ENCODE measurements around the gene CACNA1H.
"Not testable (repeated sequence)": the region's sequence is repeated elsewhere in the genome, so short reads cannot be mapped to it uniquely, and the experiment has no call there.

CACNA1H gene

DNA sequence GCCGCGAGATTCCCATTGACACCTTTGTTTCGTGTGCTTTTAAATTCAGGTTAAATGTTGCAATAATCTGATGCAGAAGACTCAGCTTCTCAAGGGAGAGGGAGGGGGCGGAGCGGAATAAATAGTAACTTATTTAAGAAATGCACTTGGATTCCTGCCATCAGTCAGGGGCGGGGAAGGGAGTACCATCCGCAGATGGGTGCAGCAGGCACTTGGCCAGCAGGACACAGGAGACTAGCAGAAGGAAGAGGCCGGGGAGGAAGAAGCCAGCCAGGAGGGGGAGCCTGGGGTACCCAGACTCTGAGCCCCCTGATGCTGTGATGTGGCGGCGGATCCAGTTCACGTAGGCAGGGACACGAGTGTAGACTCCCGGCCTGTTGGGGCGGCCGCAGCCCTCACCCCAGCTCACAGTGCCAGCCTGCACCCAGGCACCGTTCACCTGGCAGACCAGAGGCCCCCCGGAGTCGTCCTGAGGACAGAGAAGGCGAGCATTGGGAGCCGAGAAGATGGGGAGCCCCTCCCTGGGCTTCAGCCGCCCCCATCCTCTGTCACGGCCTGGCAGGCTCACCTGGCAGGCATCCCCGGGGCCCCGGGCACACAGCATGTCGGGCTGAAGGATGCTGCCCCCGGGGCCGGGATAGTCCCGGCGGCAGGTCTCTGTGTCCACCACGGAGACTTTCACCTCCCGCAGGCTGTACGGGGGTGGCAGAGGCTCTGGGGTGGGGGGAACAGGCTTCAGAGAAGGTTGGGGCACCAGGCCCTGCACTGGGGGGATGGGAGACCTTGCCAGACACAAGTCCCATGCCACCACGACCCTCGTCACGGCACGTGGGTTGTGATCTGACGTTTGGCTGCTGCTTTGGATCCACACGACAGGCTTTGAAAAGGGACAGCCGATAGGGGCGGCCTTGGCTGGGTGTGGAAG, 69.0 kb downstream of the CACNA1H start:
- H3K4me3 ChIP-seq (ENCODE audit: low read length) = no peak overlapping the region
- no peak for TF ChIP-seq CTCF (conservative IDR thresholded peaks at IDR 0.05; ENCODE audit: low read depth, low read length)
- DNase-seq (ENCODE audit: low read depth) = no peak

DNA sequence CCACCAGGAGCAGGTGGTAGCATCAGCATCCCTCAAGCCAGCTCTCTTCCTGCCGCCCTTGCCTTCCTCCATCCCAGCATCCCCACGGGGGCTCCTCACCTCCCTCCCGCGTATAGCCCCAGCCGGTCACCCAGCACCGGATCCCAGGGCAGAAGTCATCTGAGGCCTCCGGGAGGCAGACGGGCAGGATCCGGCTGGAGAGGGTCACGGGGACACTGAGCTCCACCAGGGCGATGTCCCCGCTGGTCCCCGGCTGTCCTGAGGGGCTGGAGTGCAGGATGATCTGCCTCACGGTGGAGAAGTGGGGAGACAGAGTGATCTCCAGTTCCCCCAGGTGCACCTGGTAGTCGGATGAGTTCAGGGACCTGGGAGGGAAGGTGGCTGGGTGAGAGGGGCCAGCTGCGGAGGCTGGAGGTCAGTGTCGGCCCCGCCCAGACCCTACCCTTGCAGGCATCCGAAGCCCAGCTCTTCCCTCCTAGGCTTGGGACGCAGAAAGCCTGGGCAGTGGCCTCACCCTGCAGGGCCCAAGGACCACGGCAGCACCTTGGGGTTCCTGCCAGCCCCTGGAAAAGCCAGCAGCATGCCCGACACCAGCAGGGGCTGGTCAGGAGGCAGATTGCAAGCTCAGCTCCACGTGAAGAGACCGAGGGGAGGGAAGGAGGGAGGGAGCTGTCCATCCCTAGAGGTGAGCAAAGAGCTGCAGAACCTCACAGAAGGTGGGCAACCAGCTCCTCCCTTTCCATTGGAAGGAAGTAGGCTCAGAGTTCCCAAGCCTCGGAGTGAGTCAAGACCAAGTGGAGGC, 69.8 kb downstream of the CACNA1H start:
- TF ChIP-seq CTCF (conservative IDR thresholded peaks at IDR 0.05; ENCODE audit: low read depth, low read length) = no peak
- H3K4me3 ChIP-seq (ENCODE audit: low read length) = no peak overlapping the region
- no peak for DNase-seq (ENCODE audit: low read depth)

- no peak for DNase-seq (ENCODE audit: low read depth)
- no peak for TF ChIP-seq CTCF (conservative IDR thresholded peaks at IDR 0.05; ENCODE audit: low read depth, low read length)
- H3K4me3 ChIP-seq (ENCODE audit: low read length) = no peak overlapping the region
Measured at GRCh38 chr16:1223355-1224214, 70.7 kb downstream of the CACNA1H start.

DNA sequence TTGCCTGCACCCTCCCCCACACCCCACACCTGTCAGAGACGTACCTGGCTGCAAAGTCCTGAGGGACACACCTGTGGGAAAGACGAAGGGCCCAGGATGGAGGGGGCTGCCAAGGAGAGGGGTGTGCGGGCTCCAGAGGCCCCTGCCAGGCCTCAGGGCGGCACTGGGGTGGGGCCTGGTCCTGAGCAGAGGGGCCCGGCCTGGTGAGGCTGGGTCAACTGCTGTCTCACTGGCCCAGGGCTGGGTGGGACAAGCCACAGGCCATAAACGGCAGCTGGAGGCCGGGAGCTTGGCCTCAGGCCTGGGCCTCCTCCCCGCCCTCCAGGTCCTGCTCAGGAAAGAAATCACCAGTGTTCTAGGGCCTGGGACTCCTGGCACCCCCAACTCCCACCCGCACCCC, 71.7 kb downstream of the CACNA1H start:
- no peak for TF ChIP-seq CTCF (conservative IDR thresholded peaks at IDR 0.05; ENCODE audit: low read depth, low read length)
- DNase-seq (ENCODE audit: low read depth) = no peak
- H3K4me3 ChIP-seq (ENCODE audit: low read length) = no peak overlapping the region

- no peak for TF ChIP-seq CTCF (conservative IDR thresholded peaks at IDR 0.05; ENCODE audit: low read depth, low read length)
Measured at GRCh38 chr16:1225051-1225451, 72.1 kb downstream of the CACNA1H start, which contains the start of gene TPSG1. Gene TPSG1, minus strand, starts transcription at chr16:1225268. Its CDS starts 16 bp downstream, at chr16:1225252.

GRCh38 chr16:1225728-1226311, 72.9 kb downstream of the CACNA1H start:
- not testable (repeated sequence) for DNase-seq (ENCODE audit: low read depth)

More at GRCh38 chr16:1225051-1225451, 72.1 kb downstream of the CACNA1H start, which contains the start of gene TPSG1:
- H3K4me3 ChIP-seq (ENCODE audit: low read length) = no peak within 1 kb of the TSS
- DNase-seq (ENCODE audit: low read depth) = no peak

GRCh38 chr16:1226692-1227091, 73.8 kb downstream of the CACNA1H start:
- not testable (repeated sequence) for H3K4me3 ChIP-seq (ENCODE audit: low read length); DNase-seq (ENCODE audit: low read depth)

More at GRCh38 chr16:1225728-1226311, 72.9 kb downstream of the CACNA1H start:
- H3K4me3 ChIP-seq (ENCODE audit: low read length) = not testable (repeated sequence)

DNA sequence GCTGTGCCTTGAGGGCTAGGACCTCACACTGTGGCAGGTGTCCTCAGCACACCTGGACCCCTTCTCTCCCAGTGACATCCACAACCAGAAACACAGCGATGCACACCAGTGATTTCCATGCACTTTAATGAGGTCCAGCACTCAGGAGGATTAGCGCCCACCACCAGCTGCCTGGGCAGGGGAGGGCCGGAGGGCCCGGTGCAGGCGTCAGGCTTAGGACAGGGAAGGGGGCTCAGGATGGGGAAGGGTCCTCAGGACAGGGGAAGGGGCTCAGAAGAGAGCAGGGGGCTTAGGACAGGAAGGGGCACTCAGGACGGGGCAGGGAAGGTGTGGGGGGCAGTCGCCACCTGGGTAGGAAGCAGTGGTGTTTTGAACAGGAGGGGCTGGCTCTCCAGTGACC, 75.3 kb downstream of the CACNA1H start:
- not testable (repeated sequence) for H3K4me3 ChIP-seq (ENCODE audit: low read length); DNase-seq (ENCODE audit: low read depth)

DNA sequence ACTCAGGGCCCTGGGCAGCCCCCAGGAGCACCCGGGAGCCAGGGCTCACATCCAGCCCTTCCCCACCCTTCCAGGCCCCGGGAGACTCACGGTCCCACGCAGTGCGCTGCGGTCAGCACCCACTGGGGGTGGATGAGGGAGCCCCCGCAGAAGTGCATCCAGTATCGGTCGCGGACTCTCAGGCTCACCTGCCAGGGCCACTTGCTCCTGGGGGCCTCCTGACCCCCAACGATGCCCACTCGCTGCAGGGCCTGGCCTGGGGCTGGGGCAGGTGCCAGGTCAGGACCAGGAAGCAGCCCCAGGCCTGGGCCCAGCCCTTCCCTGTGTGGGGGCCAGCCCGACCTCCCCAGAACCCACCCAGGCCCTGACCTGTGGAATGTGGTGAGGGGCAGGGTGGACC, 76.6 kb downstream of the CACNA1H start:
- H3K4me3 ChIP-seq (ENCODE audit: low read length); DNase-seq (ENCODE audit: low read depth): not testable (repeated sequence)

DNA sequence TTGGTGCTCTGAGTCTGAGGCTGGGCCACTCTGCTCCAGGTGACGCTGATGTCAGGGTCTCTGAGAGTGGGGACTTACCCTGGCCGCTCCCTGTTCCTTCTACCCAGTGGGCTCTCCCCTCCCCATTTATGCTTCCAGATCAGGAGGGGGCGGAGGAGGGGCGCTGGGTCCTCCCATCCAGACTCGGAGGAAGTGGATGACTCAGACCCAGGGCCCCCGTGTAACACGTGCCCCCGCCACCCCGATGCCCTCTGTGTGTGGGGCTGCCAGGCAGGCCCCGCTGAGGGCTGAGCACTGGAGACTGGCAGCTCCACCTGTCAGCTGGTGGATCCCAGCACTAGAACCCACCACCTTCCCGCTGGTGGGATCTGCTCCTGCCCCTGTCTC, 77.2 kb downstream of the CACNA1H start, which contains the start of gene TPSB2:
TPSB2 (minus strand) TSS at position 101 of the 387 bp plus-strand sequence. CDS start 233 bp downstream, outside the sequence.
- not testable (repeated sequence) for DNase-seq (ENCODE audit: low read depth); H3K4me3 ChIP-seq (ENCODE audit: low read length)
